Keratinocyte (primary cell): ENCODE results near the gene PDZK1. TPM values are rescaled to one million over a fixed set of nuclear protein-coding genes. Genes with fewer than 3 reads are reported as not detected.

Experiments used
- DNase-seq: peaks from one replicate; pipeline ENCODE4 v3.0.0-alpha.2; 2011; ENCODE audit warnings: low read depth, missing footprints, low spot score
- FAIRE-seq: peaks from 2 replicates; lab custom pipeline; 2011; peaks lifted over from hg19 to GRCh38; lab: Jason Lieb, UNC
- H2AFZ ChIP-seq: 2 replicates; pipeline ENCODE4 v1.6.0; 2012; ENCODE audit warnings: low read length, control low read depth, inconsistent platforms; ENCODE audit not compliant: control insufficient read depth
- H3K27ac ChIP-seq: 2 replicates; pipeline ENCODE4 v1.5.1; 2011; ENCODE audit warnings: low read length; ENCODE audit not compliant: control insufficient read depth, insufficient read depth
- H3K27me3 ChIP-seq: 3 replicates; pipeline ENCODE4 v1.6.0; 2011; ENCODE audit warnings: low read length; ENCODE audit not compliant: control insufficient read depth, insufficient read depth; ENCODE audit errors: extremely low read depth
- H3K36me3 ChIP-seq, 2 experiments: 2 replicates in 1 of 2; 3 replicates in 1 of 2; pipeline ENCODE4 v1.5.1; 2011; ENCODE audit warnings: low read length in 2 of 2, mild to moderate bottlenecking in 1 of 2; ENCODE audit not compliant: control insufficient read depth in 2 of 2, insufficient read depth in 2 of 2; ENCODE audit errors: extremely low read depth in 1 of 2
- H3K4me1 ChIP-seq: 3 replicates; pipeline ENCODE4 v1.5.1; 2011; ENCODE audit warnings: low read length; ENCODE audit not compliant: control insufficient read depth, insufficient read depth; ENCODE audit errors: extremely low read depth
- H3K4me2 ChIP-seq: 3 replicates; pipeline ENCODE4 v1.6.0; 2011; ENCODE audit warnings: low read depth, low read length; ENCODE audit not compliant: control insufficient read depth, insufficient read depth; ENCODE audit errors: extremely low read depth
- H3K4me3 ChIP-seq, 3 experiments: fragments of 200-600 bp in 1 of 3; sonication (generic) in 1 of 3; 2 replicates in 2 of 3; 3 replicates in 1 of 3; pipeline ENCODE4 v1.5.1; 2011 to 2016; ENCODE audit warnings: low read length in 3 of 3, mild to moderate bottlenecking in 3 of 3, control low read depth in 2 of 3, inconsistent platforms in 1 of 3, low read depth in 1 of 3, mixed read lengths in 1 of 3, mixed run types in 1 of 3, moderate library complexity in 1 of 3; ENCODE audit not compliant: control insufficient read depth in 2 of 3, insufficient read depth in 2 of 3; ENCODE audit errors: extremely low read depth in 1 of 3
- H3K79me2 ChIP-seq: 2 replicates; pipeline ENCODE4 v1.6.0; 2012; ENCODE audit warnings: low read length; ENCODE audit not compliant: control insufficient read depth, insufficient read depth
- H3K9ac ChIP-seq: 3 replicates; pipeline ENCODE4 v1.6.0; 2011; ENCODE audit warnings: low read length; ENCODE audit not compliant: control insufficient read depth, insufficient read depth; ENCODE audit errors: extremely low read depth
- H3K9me1 ChIP-seq: 3 replicates; pipeline ENCODE4 v1.6.0; 2011; ENCODE audit warnings: low read length; ENCODE audit not compliant: control insufficient read depth, insufficient read depth; ENCODE audit errors: extremely low read depth
- H3K9me3 ChIP-seq: 2 replicates; pipeline ENCODE4 v1.5.1; 2012; ENCODE audit warnings: low read depth, low read length; ENCODE audit not compliant: control insufficient read depth
- H4K20me1 ChIP-seq: 3 replicates; pipeline ENCODE4 v1.6.0; 2011; ENCODE audit warnings: low read length; ENCODE audit not compliant: control insufficient read depth, insufficient read depth; ENCODE audit errors: extremely low read depth
- CTCF ChIP-seq, 3 experiments: IDR thresholded peaks in 1 of 3; conservative IDR thresholded peaks in 1 of 3; optimal IDR thresholded peaks in 1 of 3; 2 replicates in 2 of 3; 3 replicates in 1 of 3; pipeline versions ENCODE3 to v1.5.1; 2011; ENCODE audit warnings: low read length in 3 of 3, mild to moderate bottlenecking in 3 of 3, moderate library complexity in 2 of 3, control low read depth in 1 of 3, inconsistent platforms in 1 of 3; ENCODE audit not compliant: insufficient read depth in 2 of 3; ENCODE audit errors: extremely low read depth in 1 of 3
- EZH2 ChIP-seq: IDR thresholded peaks from one replicate; pipeline ENCODE4 v1.6.1; 2012; ENCODE audit warnings: inconsistent platforms, mild to moderate bottlenecking, low read length, moderate library complexity
- dilution Hi-C: fragments of 300-500 bp; cut with MboI; formaldehyde crosslinking; loops from one replicate; pipeline ENCODE4 v1.7.0; 2020; ENCODE audit warnings: low sequenced_read_pairs; ENCODE audit not compliant: extremely low pct_ligation_motif_present
- polyA plus RNA-seq, 5 experiments: library from polyadenylated mRNA; depleted of rRNA in 3 of 5; stranded (reverse) in 3 of 5; stranded (forward) in 1 of 5; unstranded in 1 of 5; fragments of >200 nt; gene quantifications; 1 replicate in 1 of 5; 2 replicates in 3 of 5; 3 replicates in 1 of 5; pipeline versions ENCODE4 v1.2.1 to v1.2.3, GENCODE V29; 2011 to 2012; ENCODE audit warnings: missing spikeins in 2 of 5, low read depth in 1 of 5, low replicate concordance in 1 of 5

PDZK1 gene
- polyA plus RNA-seq, 1 donor (not counting 4 experiments of a cell fraction or from before 2014, with no cell fraction given), result 0.21 TPM

GRCh38 chr1:145701306-145701862, 5.8 kb downstream of the PDZK1 start:
- TF ChIP-seq CTCF (optimal IDR thresholded peaks at IDR 0.05 in 1 of 3, IDR thresholded peaks at IDR 0.05 in 1 of 3, conservative IDR thresholded peaks at IDR 0.05 in 1 of 3; ENCODE audit: extremely low read depth in 1 of 3, insufficient read depth in 2 of 3, low read length in 3 of 3), result no peak
- TF ChIP-seq EZH2, result no peak
- Histone ChIP-seq H3K79me2 (no peaks in the 10 kb centered on the region), H3K9me1 (no peaks in the 10 kb centered on the region), H3K36me3 (no peaks in the 10 kb centered on the region), H3K9me3 (no peaks in the 10 kb centered on the region), H3K27ac (no peak overlapping the region), H3K4me2 (no peak overlapping the region), H4K20me1 (no peaks in the 10 kb centered on the region), H3K4me3 (no peak overlapping the region), H2AFZ (no peak overlapping the region), H3K9ac (no peak overlapping the region), H3K27me3 (no peaks in the 10 kb centered on the region), H3K4me1 (peaks cover 12% of the 10 kb centered on the region)
- no peak for FAIRE-seq
- no peak for DNase-seq
- dilution Hi-C loops, result no loop called here

- no peaks in the 10 kb centered on the region for H3K9me3 ChIP-seq
- H2AFZ ChIP-seq, result no peak overlapping the region
- H3K9me1 ChIP-seq, result no peaks in the 10 kb centered on the region
- no peaks in the 10 kb centered on the region for H3K36me3 ChIP-seq
- FAIRE-seq (no peak), DNase-seq (no peak)
- H3K4me3 ChIP-seq, result no peak overlapping the region
- no peaks in the 10 kb centered on the region for H3K4me1 ChIP-seq
- H3K27ac ChIP-seq, result no peak overlapping the region
- no peaks in the 10 kb centered on the region for H3K27me3 ChIP-seq
- H3K79me2 ChIP-seq, result no peaks in the 10 kb centered on the region
- TF ChIP-seq EZH2, result no peak
- no peak for TF ChIP-seq CTCF (optimal IDR thresholded peaks at IDR 0.05 in 1 of 3, IDR thresholded peaks at IDR 0.05 in 1 of 3, conservative IDR thresholded peaks at IDR 0.05 in 1 of 3; ENCODE audit: extremely low read depth in 1 of 3, insufficient read depth in 2 of 3, low read length in 3 of 3)
- no peak overlapping the region for H3K9ac ChIP-seq
- dilution Hi-C loops, result no loop called here
- no peaks in the 10 kb centered on the region for H4K20me1 ChIP-seq
- no peak overlapping the region for H3K4me2 ChIP-seq
Observed at GRCh38 chr1:145696630-145696960, 10.6 kb downstream of the PDZK1 start.
